ENCODE results near the gene CSNK1A1. TPM values are rescaled to one million over a fixed set of nuclear protein-coding genes. Genes with fewer than 3 reads are reported as not detected.

Gene CSNK1A1
- total RNA-seq, 2 donors from 2014 or later = 198 to 214 TPM

DNA sequence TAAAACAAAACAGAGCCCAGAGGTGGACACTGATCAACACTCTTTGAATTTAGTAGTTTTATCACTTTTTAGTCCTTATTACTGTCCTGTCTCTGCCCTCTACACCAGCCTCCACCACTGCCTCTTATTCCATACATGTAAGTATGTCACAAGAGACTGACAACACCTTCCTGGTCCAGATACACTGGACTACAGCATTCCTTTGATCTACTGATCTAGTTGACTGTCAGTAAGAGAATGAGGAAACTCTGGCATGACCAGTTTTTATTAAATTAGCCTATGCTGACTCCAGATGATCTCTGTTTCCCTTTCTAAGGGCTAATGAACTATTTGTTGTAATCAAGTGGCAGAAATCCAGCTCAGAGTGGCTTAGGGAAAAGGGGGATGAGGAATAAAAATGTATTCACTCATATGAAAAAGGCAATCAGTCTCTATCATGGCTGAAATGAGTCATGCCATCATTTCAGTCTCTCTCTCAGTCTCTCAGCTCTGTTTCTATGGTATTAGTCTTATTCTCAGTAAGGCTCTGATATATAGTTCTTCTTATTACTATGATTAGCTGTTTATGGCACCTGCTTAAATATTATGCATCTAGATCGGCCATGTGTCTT, 35.6 kb upstream of the CSNK1A1 start:
- H3K4me1 Mint-ChIP-seq = peaks cover 2% of the 10 kb centered on the region
- Histone ChIP-seq H3K4me3 (ENCODE audit: low read length) (no peak overlapping the region), H3K27ac (ENCODE audit: low read depth, low read length) (no peak overlapping the region), H3K9ac (ENCODE audit: extremely low read depth, low read length, poor library complexity, severe bottlenecking) (no peak overlapping the region), H3K27me3 (ENCODE audit: control insufficient read depth, insufficient read depth, low read length, poor library complexity, severe bottlenecking) (peaks cover 7% of the 10 kb centered on the region), H3K9me3 (ENCODE audit: control insufficient read depth, low read length) (no peaks in the 10 kb centered on the region), H3K4me1 (ENCODE audit: control insufficient read depth, insufficient read depth, low read length) (no peaks in the 10 kb centered on the region), H3K36me3 (ENCODE audit: control insufficient read depth, insufficient read depth, low read length) (no peaks in the 10 kb centered on the region)
- 74 to 80% methylated on average over 1 of the region's 1 CpG for WGBS, 2 experiments (ENCODE audit: insufficient coverage in 1 of 2, insufficient read length in 1 of 2)
- no peaks in the 10 kb centered on the region for H3K36me3 Mint-ChIP-seq (ENCODE audit: low read depth)
- no peak for DNase-seq
- H3K27me3 Mint-ChIP-seq (ENCODE audit: insufficient read depth) = peaks cover 5% of the 10 kb centered on the region
- no peaks in the 10 kb centered on the region for H3K9me3 Mint-ChIP-seq
- H3K27ac Mint-ChIP-seq = no peak overlapping the region
- TF ChIP-seq CTCF (conservative IDR thresholded peaks at IDR 0.05) = no peak
- H3K4me3 Mint-ChIP-seq = no peak overlapping the region

DNA sequence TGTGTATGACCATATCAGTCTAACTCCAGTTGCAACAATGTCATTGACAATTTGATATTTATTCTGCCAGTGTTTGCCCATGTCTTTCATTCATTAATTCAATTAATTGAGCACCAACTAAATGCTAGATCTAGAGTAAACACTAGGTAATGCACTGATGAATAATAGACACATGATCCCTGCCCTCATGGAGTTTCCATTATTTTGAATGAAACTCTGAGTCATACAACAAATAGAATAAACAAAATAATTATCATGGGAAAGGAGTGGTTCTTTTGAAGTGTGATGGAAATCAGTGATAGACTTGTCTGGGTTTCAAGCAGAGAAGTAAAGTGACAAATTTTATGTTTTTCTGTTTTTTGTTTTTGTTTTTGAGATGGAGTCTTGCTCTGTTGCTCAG, 34.7 kb upstream of the CSNK1A1 start:
- Histone ChIP-seq H3K27me3 (ENCODE audit: control insufficient read depth, insufficient read depth, low read length, poor library complexity, severe bottlenecking) (peaks cover 16% of the 10 kb centered on the region), H3K27ac (ENCODE audit: low read depth, low read length) (no peak overlapping the region), H3K4me1 (ENCODE audit: control insufficient read depth, insufficient read depth, low read length) (no peaks in the 10 kb centered on the region), H3K9ac (ENCODE audit: extremely low read depth, low read length, poor library complexity, severe bottlenecking) (no peak overlapping the region), H3K9me3 (ENCODE audit: control insufficient read depth, low read length) (no peaks in the 10 kb centered on the region), H3K36me3 (ENCODE audit: control insufficient read depth, insufficient read depth, low read length) (no peaks in the 10 kb centered on the region), H3K4me3 (ENCODE audit: low read length) (no peak overlapping the region)
- Mint-ChIP-seq H3K9me3 (no peaks in the 10 kb centered on the region), H3K4me1 (peaks cover 2% of the 10 kb centered on the region), H3K36me3 (ENCODE audit: low read depth) (no peaks in the 10 kb centered on the region), H3K27me3 (ENCODE audit: insufficient read depth) (peaks cover 10% of the 10 kb centered on the region), H3K4me3 (no peak overlapping the region), H3K27ac (no peak overlapping the region)
- DNase-seq = no peak
- no peak for TF ChIP-seq CTCF (conservative IDR thresholded peaks at IDR 0.05)

DNA sequence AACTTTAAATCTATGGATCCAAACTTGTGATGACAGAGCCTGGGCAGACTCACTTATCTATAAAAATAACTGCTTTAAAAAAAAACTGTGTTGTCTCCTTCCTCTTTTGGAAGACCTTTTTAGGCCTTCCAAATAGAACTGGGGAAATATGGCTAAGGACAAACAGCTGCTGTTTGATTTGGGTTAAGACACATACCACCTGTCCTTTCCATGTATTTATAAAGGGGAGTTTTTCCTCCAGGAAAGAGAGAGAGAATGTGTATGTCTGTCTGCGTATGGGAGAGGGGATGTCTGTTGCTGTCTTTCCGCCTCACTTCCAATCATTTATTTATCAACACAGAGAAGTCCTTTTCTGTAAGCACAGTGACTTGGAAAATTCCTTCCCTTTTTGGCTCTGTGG, 32.9 kb upstream of the CSNK1A1 start:
- Mint-ChIP-seq H3K27me3 (ENCODE audit: insufficient read depth) (peaks cover 26% of the 10 kb centered on the region), H3K9me3 (no peaks in the 10 kb centered on the region), H3K4me3 (no peak overlapping the region), H3K36me3 (ENCODE audit: low read depth) (no peaks in the 10 kb centered on the region), H3K4me1 (peaks cover 2% of the 10 kb centered on the region), H3K27ac (no peak overlapping the region)
- Histone ChIP-seq H3K36me3 (ENCODE audit: control insufficient read depth, insufficient read depth, low read length) (no peaks in the 10 kb centered on the region), H3K9me3 (ENCODE audit: control insufficient read depth, low read length) (no peaks in the 10 kb centered on the region), H3K4me1 (ENCODE audit: control insufficient read depth, insufficient read depth, low read length) (no peaks in the 10 kb centered on the region), H3K27ac (ENCODE audit: low read depth, low read length) (no peak overlapping the region), H3K27me3 (ENCODE audit: control insufficient read depth, insufficient read depth, low read length, poor library complexity, severe bottlenecking) (peaks cover 28% of the 10 kb centered on the region), H3K9ac (ENCODE audit: extremely low read depth, low read length, poor library complexity, severe bottlenecking) (no peak overlapping the region), H3K4me3 (ENCODE audit: low read length) (no peak overlapping the region)
- DNase-seq = no peak
- 83% methylated on average over 1 of the region's 2 CpGs; no CpG with 5 or more reads in 1 of the 2 experiments for WGBS, 2 experiments (ENCODE audit: insufficient coverage in 1 of 2, insufficient read length in 1 of 2)
- TF ChIP-seq CTCF (conservative IDR thresholded peaks at IDR 0.05) = no peak
